Loucy (cell line): ENCODE data around the gene LUC7L2.
"Not testable (repeated sequence)": the region's sequence is repeated elsewhere in the genome, so short reads cannot be mapped to it uniquely, and the experiment has no call there.

Source experiments
- H2AFZ ChIP-seq: fragments of 200-600 bp; sonication (generic); 2 replicates; pipeline ENCODE4 v1.6.0; 2016; ENCODE audit warnings: antibody characterized with exemption, mild to moderate bottlenecking, low read length, moderate library complexity
- H3F3A ChIP-seq: fragments of 200-600 bp; 2 replicates; pipeline ENCODE4 v1.6.0; 2016; ENCODE audit warnings: antibody characterized with exemption, low read depth, mild to moderate bottlenecking
- H3K27me3 ChIP-seq: fragments of 200-600 bp; sonication (generic); 2 replicates; pipeline ENCODE4 v1.6.1; 2014; ENCODE audit warnings: low read length, mild to moderate bottlenecking; ENCODE audit not compliant: insufficient read depth, poor library complexity, severe bottlenecking
- H3K36me3 ChIP-seq: fragments of 200-600 bp; sonication (generic); 2 replicates; pipeline ENCODE4 v1.6.1; 2016; ENCODE audit warnings: low read length; ENCODE audit not compliant: insufficient read depth
- H3K4me1 ChIP-seq: fragments of 200-600 bp; sonication (generic); 2 replicates; pipeline ENCODE4 v1.5.1; 2014; ENCODE audit warnings: low read length, mild to moderate bottlenecking; ENCODE audit not compliant: insufficient read depth, poor library complexity, severe bottlenecking
- H3K4me2 ChIP-seq: fragments of 200-600 bp; sonication (generic); 2 replicates; pipeline ENCODE4 v1.6.0; 2014; ENCODE audit warnings: antibody characterized with exemption, low read length, low read depth, mild to moderate bottlenecking; ENCODE audit not compliant: poor library complexity, severe bottlenecking
- H3K4me3 ChIP-seq: fragments of 200-600 bp; sonication (generic); 2 replicates; pipeline ENCODE4 v1.5.1; 2014; ENCODE audit warnings: low read length, mild to moderate bottlenecking, mixed read lengths; ENCODE audit not compliant: poor library complexity, severe bottlenecking
- H3K79me2 ChIP-seq: fragments of 200-600 bp; sonication (generic); 2 replicates; pipeline ENCODE4 v1.6.1; 2014; ENCODE audit warnings: low read length; ENCODE audit not compliant: insufficient read depth
- H3K9ac ChIP-seq: fragments of 200-600 bp; sonication (generic); 2 replicates; pipeline ENCODE4 v1.6.0; 2014; ENCODE audit warnings: mild to moderate bottlenecking, low read depth, low read length, moderate library complexity; ENCODE audit not compliant: poor library complexity, severe bottlenecking
- H3K9me2 ChIP-seq: fragments of 200-600 bp; sonication (generic); replicated peaks from 2 replicates; pipeline ENCODE4 v1.6.1; 2016; ENCODE audit warnings: low read depth, low read length, mixed read lengths
- H3K9me3 ChIP-seq: fragments of 200-600 bp; sonication (generic); 2 replicates; pipeline ENCODE4 v1.6.1; 2014; ENCODE audit warnings: mild to moderate bottlenecking, antibody characterized with exemption, low read length, low read depth; ENCODE audit not compliant: insufficient read depth
- H4K20me1 ChIP-seq: fragments of 200-600 bp; sonication (generic); 2 replicates; pipeline ENCODE4 v1.6.0; 2014; ENCODE audit warnings: antibody characterized with exemption, low read length, mild to moderate bottlenecking; ENCODE audit not compliant: insufficient read depth, poor library complexity, severe bottlenecking
- EZH2phosphoT487 ChIP-seq: fragments of 200-600 bp; IDR thresholded peaks from 2 replicates; pipeline ENCODE4 v1.6.1; 2018; ENCODE audit warnings: antibody characterized with exemption, mild to moderate bottlenecking, moderate library complexity, borderline replicate concordance
- TF ChIP-seq, protein P1 (sequence below): fragments of 200-600 bp; sonication (generic); conservative IDR thresholded peaks from 2 replicates; pipeline ENCODE4 v1.5.1; 2014; ENCODE audit warnings: mild to moderate bottlenecking, antibody characterized with exemption, low read length

The LUC7L2 gene

DNA sequence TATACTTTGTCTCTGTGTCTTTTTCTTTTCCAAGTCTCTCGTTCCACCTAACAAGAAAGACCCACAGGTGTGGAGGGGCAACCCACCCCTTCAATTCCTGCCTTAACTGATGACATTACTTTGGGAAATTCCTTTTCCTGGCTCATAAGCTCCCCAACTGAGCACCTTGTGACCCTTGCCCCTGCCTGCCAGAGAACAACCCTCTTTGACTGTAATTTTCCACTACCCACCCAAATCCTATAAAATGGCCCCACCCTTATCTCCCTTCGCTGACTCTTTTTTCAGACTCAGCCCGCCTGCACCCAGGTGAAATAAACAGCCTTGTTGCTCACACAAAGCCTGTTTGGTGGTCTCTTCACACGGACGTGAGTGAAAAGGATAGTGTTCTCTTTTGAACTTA, 108.6 kb downstream of the LUC7L2 start:
- not testable (repeated sequence) for H3K27me3 ChIP-seq, H3K4me3 ChIP-seq, H2AFZ ChIP-seq, H3K79me2 ChIP-seq, H3K36me3 ChIP-seq, H3K9ac ChIP-seq, H3K4me2 ChIP-seq, H3K4me1 ChIP-seq, H3F3A ChIP-seq, H3K9me2 ChIP-seq, H3K9me3 ChIP-seq, H4K20me1 ChIP-seq

GRCh38 chr7:139471740-139472353, 112.2 kb downstream of the LUC7L2 start:
- TF ChIP-seq EZH2phosphoT487, result no peak
- TF ChIP-seq, protein P1, sequence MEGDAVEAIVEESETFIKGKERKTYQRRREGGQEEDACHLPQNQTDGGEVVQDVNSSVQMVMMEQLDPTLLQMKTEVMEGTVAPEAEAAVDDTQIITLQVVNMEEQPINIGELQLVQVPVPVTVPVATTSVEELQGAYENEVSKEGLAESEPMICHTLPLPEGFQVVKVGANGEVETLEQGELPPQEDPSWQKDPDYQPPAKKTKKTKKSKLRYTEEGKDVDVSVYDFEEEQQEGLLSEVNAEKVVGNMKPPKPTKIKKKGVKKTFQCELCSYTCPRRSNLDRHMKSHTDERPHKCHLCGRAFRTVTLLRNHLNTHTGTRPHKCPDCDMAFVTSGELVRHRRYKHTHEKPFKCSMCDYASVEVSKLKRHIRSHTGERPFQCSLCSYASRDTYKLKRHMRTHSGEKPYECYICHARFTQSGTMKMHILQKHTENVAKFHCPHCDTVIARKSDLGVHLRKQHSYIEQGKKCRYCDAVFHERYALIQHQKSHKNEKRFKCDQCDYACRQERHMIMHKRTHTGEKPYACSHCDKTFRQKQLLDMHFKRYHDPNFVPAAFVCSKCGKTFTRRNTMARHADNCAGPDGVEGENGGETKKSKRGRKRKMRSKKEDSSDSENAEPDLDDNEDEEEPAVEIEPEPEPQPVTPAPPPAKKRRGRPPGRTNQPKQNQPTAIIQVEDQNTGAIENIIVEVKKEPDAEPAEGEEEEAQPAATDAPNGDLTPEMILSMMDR, result no peak
- Histone ChIP-seq H3K9me3 (no peaks in the 10 kb centered on the region), H3F3A (no peaks in the 10 kb centered on the region), H3K4me1 (no peaks in the 10 kb centered on the region), H4K20me1 (no peaks in the 10 kb centered on the region), H3K79me2 (no peaks in the 10 kb centered on the region), H3K27me3 (no peaks in the 10 kb centered on the region), H3K9ac (no peak overlapping the region), H3K9me2 (no peaks in the 10 kb centered on the region), H3K4me2 (no peak overlapping the region), H3K36me3 (no peaks in the 10 kb centered on the region), H3K4me3 (no peak overlapping the region), H2AFZ (no peak overlapping the region)
